Activated CD8-positive, alpha-beta memory T cell treated with anti-CD3 and anti-CD28 coated beads, Interleukin-2, amount 50 U/mL, for 24 hours (primary cell): ENCODE measurements around the gene ACTN4.
"Not testable (repeated sequence)": the region's sequence is repeated elsewhere in the genome, so short reads cannot be mapped to it uniquely, and the experiment has no call there.

Source experiments
- DNase-seq: peaks from one replicate; pipeline ENCODE4 v3.0.0-alpha.2; 2020; ENCODE audit errors: extremely low read depth

Gene ACTN4

GRCh38 chr19:38736413-38737280 is 89.2 kb downstream of the ACTN4 start:
- no peak for DNase-seq

GRCh38 chr19:38737281-38737865 is 89.9 kb downstream of the ACTN4 start:
- DNase-seq = no peak

GRCh38 chr19:38737921-38738737 is 90.7 kb downstream of the ACTN4 start:
- DNase-seq = no peak

GRCh38 chr19:38739440-38740256 is 92.2 kb downstream of the ACTN4 start:
- no peak for DNase-seq

- DNase-seq = no peak
Observed at GRCh38 chr19:38740257-38740592, 92.8 kb downstream of the ACTN4 start.

GRCh38 chr19:38740932-38741331 is 93.5 kb downstream of the ACTN4 start:
- no peak for DNase-seq

GRCh38 chr19:38741670-38742069 is 94.2 kb downstream of the ACTN4 start:
- DNase-seq = no peak

GRCh38 chr19:38742296-38742695 is 94.8 kb downstream of the ACTN4 start:
- DNase-seq = no peak

GRCh38 chr19:38742906-38743305 is 95.5 kb downstream of the ACTN4 start:
- no peak for DNase-seq

GRCh38 chr19:38743394-38744297 is 96.2 kb downstream of the ACTN4 start:
- DNase-seq = no peak

- no peak for DNase-seq
Observed at GRCh38 chr19:38744298-38744681, 96.8 kb downstream of the ACTN4 start, which contains the start of gene CAPN12. CAPN12 (minus strand) TSS chr19:38744474; CDS start chr19:38744165, 309 bp downstream.

GRCh38 chr19:38744874-38745273 is 97.4 kb downstream of the ACTN4 start:
- DNase-seq = no peak

- no peak for DNase-seq
Observed at GRCh38 chr19:38745316-38745715, 97.9 kb downstream of the ACTN4 start.

- DNase-seq = not testable (repeated sequence)
Observed at GRCh38 chr19:38753783-38754182, 106.3 kb downstream of the ACTN4 start.

- not testable (repeated sequence) for DNase-seq
Observed at GRCh38 chr19:38754196-38754595, 106.7 kb downstream of the ACTN4 start.

GRCh38 chr19:38759590-38760003 is 112.1 kb downstream of the ACTN4 start:
- no peak for DNase-seq

- not testable (repeated sequence) for DNase-seq
Observed at GRCh38 chr19:38760805-38761517, 113.5 kb downstream of the ACTN4 start.

GRCh38 chr19:38761884-38762389 is 114.5 kb downstream of the ACTN4 start:
- not testable (repeated sequence) for DNase-seq

- no peak for DNase-seq
Observed at GRCh38 chr19:38763795-38764220, 116.4 kb downstream of the ACTN4 start.

GRCh38 chr19:38765214-38765613 is 117.8 kb downstream of the ACTN4 start:
- DNase-seq = no peak
